Endothelial cell (in vitro differentiated cells): ENCODE measurements around the gene GABRB1. TPM values are rescaled to one million over a fixed set of nuclear protein-coding genes. Genes with fewer than 3 reads are reported as not detected.

Source experiments
- DNase-seq: peaks from one replicate; pipeline ENCODE4 v3.0.0; 2021; ENCODE audit warnings: low spot score
- H3K27ac Mint-ChIP-seq: one replicate; pipeline ENCODE4 v1.8.0; 2021; ENCODE audit warnings: mixed read lengths, inconsistent platforms; ENCODE audit not compliant: unreplicated experiment
- H3K27me3 Mint-ChIP-seq: one replicate; pipeline ENCODE4 v1.8.0; 2021; ENCODE audit warnings: mild to moderate bottlenecking, moderate library complexity, mixed read lengths, inconsistent platforms; ENCODE audit not compliant: unreplicated experiment
- H3K36me3 Mint-ChIP-seq: one replicate; pipeline ENCODE4 v1.8.0; 2021; ENCODE audit warnings: mild to moderate bottlenecking, low read depth, mixed read lengths, inconsistent platforms; ENCODE audit not compliant: unreplicated experiment
- H3K4me1 Mint-ChIP-seq: one replicate; pipeline ENCODE4 v1.8.0; 2021; ENCODE audit warnings: mild to moderate bottlenecking, mixed read lengths, inconsistent platforms; ENCODE audit not compliant: unreplicated experiment
- H3K4me3 Mint-ChIP-seq: one replicate; pipeline ENCODE4 v1.8.0; 2021; ENCODE audit warnings: mild to moderate bottlenecking, mixed read lengths, inconsistent platforms; ENCODE audit not compliant: unreplicated experiment
- H3K9me3 Mint-ChIP-seq: one replicate; pipeline ENCODE4 v1.8.0; 2021; ENCODE audit warnings: mixed read lengths, inconsistent platforms; ENCODE audit not compliant: unreplicated experiment
- total RNA-seq: library from RNA; stranded (reverse); fragmentation: NEBNext Ultra II Directional; extraction: Animal tissue kit (Norgen Biotek cat#: 25700); gene quantifications from one replicate; pipeline ENCODE4 v1.2.1, GENCODE V29; 2021; ENCODE audit not compliant: unreplicated experiment
- TF ChIP-seq, protein P1 (sequence below): fragments of 200-600 bp; sonication (generic); IDR thresholded peaks from one replicate; pipeline ENCODE4 v1.5.0; 2021; ENCODE audit warnings: antibody characterized with exemption; ENCODE audit not compliant: unreplicated experiment

Gene GABRB1
- total RNA-seq, 1 donor from 2014 or later, result not detected

DNA sequence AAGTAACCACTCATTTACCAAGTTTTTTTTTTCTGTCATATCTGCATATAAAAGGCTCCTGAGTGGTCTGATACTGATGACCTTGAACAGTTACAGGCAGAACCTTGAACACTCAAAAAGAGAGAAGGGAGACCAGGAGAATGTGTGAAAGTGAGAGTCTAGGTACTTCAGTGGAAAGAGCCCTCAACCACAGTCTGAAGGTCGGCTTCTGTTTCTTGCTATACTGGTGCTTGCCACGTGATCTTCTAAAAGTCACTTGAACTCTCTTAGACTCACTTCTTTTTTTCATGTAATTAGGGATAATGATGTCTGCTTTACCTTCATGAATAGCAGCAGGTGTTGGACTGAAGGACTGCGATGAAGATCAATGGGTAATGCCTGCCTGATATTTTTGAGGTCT lies 22.8 kb downstream of the GABRB1 start:
- Mint-ChIP-seq H3K27me3 (no peaks in the 10 kb centered on the region), H3K27ac (no peak overlapping the region), H3K4me1 (peaks cover 9% of the 10 kb centered on the region), H3K9me3 (no peaks in the 10 kb centered on the region), H3K36me3 (no peaks in the 10 kb centered on the region), H3K4me3 (no peak overlapping the region)
- TF ChIP-seq, protein P1, sequence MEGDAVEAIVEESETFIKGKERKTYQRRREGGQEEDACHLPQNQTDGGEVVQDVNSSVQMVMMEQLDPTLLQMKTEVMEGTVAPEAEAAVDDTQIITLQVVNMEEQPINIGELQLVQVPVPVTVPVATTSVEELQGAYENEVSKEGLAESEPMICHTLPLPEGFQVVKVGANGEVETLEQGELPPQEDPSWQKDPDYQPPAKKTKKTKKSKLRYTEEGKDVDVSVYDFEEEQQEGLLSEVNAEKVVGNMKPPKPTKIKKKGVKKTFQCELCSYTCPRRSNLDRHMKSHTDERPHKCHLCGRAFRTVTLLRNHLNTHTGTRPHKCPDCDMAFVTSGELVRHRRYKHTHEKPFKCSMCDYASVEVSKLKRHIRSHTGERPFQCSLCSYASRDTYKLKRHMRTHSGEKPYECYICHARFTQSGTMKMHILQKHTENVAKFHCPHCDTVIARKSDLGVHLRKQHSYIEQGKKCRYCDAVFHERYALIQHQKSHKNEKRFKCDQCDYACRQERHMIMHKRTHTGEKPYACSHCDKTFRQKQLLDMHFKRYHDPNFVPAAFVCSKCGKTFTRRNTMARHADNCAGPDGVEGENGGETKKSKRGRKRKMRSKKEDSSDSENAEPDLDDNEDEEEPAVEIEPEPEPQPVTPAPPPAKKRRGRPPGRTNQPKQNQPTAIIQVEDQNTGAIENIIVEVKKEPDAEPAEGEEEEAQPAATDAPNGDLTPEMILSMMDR, result no peak
- no peak for DNase-seq

GRCh38 chr4:47057991-47058390 lies 26.6 kb downstream of the GABRB1 start:
- no peak overlapping the region for H3K27ac Mint-ChIP-seq
- H3K4me3 Mint-ChIP-seq, result no peak overlapping the region
- H3K9me3 Mint-ChIP-seq, result no peaks in the 10 kb centered on the region
- no peak for DNase-seq
- no peaks in the 10 kb centered on the region for H3K36me3 Mint-ChIP-seq
- no peaks in the 10 kb centered on the region for H3K27me3 Mint-ChIP-seq
- TF ChIP-seq, protein P1, result no peak
- H3K4me1 Mint-ChIP-seq, result no peaks in the 10 kb centered on the region

- no peak for DNase-seq
- no peaks in the 10 kb centered on the region for H3K27me3 Mint-ChIP-seq
- no peaks in the 10 kb centered on the region for H3K36me3 Mint-ChIP-seq
- no peak overlapping the region for H3K27ac Mint-ChIP-seq
- TF ChIP-seq, protein P1, result no peak
- H3K4me1 Mint-ChIP-seq, result no peaks in the 10 kb centered on the region
- no peak overlapping the region for H3K4me3 Mint-ChIP-seq
- H3K9me3 Mint-ChIP-seq, result no peaks in the 10 kb centered on the region
Observed at GRCh38 chr4:47060561-47060960, 29.2 kb downstream of the GABRB1 start.

- Mint-ChIP-seq H3K27ac (no peak overlapping the region), H3K4me3 (no peak overlapping the region), H3K36me3 (no peaks in the 10 kb centered on the region), H3K27me3 (no peaks in the 10 kb centered on the region), H3K4me1 (no peaks in the 10 kb centered on the region), H3K9me3 (no peaks in the 10 kb centered on the region)
- TF ChIP-seq, protein P1, result no peak
- DNase-seq, result no peak
Observed at GRCh38 chr4:47061435-47061834, 30.1 kb downstream of the GABRB1 start.

- TF ChIP-seq, protein P1, result no peak
- Mint-ChIP-seq H3K27ac (no peak overlapping the region), H3K27me3 (no peaks in the 10 kb centered on the region), H3K4me3 (no peak overlapping the region), H3K36me3 (no peaks in the 10 kb centered on the region), H3K9me3 (no peaks in the 10 kb centered on the region), H3K4me1 (no peaks in the 10 kb centered on the region)
- no peak for DNase-seq
Observed at GRCh38 chr4:47065051-47065481, 33.7 kb downstream of the GABRB1 start.
